Left cardiac atrium (tissue), 4 donors: Measurements from ENCODE around the gene APOBEC3H. TPM values are rescaled to one million over a fixed set of nuclear protein-coding genes. Genes with fewer than 3 reads are reported as not detected.

Experiments used
- ATAC-seq, 2 donors: fragments of 200-7000 bp; cut with Tn5 transposase; one replicate each; pipeline ENCODE4 v1.9.1; 2020; ENCODE audit warnings: mild to moderate bottlenecking in 2 of 2, moderate library complexity in 2 of 2
- DNase-seq: peaks from one replicate; pipeline ENCODE4 v3.0.0-alpha.2; 2020
- intact Hi-C, 2 donors: fragments of 100-400 bp; cut with DNase I; formaldehyde crosslinking; loops; one replicate each; pipeline versions ENCODE4 v1.14.1 to v1.15.1; 2022 to 2023
- total RNA-seq, 2 donors: library from RNA; stranded (reverse); fragmentation: NEBNext Ultra II Directional; extraction: Animal tissue kit (Norgen Biotek cat#: 25700); gene quantifications; one replicate each; pipeline ENCODE4 v1.2.1, GENCODE V29; 2021
- donor health status: DM: no; HTN: yes; CAD: no.
- donor health status: DM: no; HTN: yes; CAD: no; lungs with severe emphysema.
- donor health status: DM: yes; HTN: yes; CAD: no.
- donor health status: Dilated cardiomyopathy.

Gene APOBEC3H
- total RNA-seq, 2 donors from 2014 or later: 0.35 TPM; not detected in 1

GRCh38 chr22:39130152-39130704, 33.2 kb downstream of the APOBEC3H start:
- DNase-seq (no peak), ATAC-seq (no peak)
- intact Hi-C loops: no loop called here

DNA sequence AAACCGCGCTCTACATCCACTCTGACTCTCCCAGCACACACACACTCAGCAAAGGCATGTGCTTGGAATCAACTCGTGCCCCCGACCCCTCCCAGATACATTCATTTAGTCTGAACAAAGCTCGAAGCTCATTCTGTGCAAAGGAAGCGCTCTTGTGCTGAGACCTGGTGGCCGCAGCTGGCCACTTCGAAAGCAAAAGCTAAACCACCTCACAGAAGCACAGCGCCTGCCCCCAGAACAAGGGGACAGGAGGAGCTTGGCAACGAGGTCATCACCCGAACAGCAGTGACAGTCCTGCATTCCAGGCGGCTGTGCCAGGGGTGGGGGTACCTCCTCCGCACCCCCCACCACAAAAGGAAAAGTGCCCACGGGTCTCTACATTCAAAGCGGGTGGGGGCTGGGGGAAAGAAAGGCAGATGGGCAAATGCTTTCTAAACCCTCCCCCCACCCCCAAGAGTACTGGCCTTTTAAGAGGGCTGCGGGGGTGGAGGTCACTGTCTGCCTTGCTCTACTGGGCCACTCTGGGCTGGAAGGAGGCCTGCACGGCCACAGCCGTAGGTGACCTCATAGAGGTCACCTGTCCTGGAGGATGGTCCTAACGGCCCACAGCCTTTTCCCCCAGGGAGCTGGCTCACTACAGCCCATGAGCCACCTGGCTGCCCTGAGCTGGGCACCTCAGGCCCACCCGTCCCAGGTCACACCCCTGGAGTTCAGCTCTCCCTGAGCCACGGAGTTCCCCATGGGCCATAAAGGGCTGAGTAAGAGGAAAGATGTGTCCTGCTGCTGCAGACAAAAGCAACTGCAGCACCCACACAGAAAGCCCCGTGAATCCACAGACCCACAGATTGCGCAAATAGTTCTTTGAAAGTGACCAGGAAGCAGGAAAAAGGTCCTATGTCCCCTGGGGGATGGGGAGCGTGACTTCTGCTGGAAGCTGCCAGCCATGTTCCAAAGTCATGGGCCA, 34.1 kb downstream of the APOBEC3H start:
- peak; percentile 9 to 25 for ATAC-seq

GRCh38 chr22:39132281-39132680, 35.2 kb downstream of the APOBEC3H start:
- intact Hi-C loops: no loop called here
- ATAC-seq (no peak), DNase-seq (no peak)

More for the DNA sequence above, 34.1 kb downstream of the APOBEC3H start:
- intact Hi-C loops: no loop called here
- DNase-seq: no peak

DNA sequence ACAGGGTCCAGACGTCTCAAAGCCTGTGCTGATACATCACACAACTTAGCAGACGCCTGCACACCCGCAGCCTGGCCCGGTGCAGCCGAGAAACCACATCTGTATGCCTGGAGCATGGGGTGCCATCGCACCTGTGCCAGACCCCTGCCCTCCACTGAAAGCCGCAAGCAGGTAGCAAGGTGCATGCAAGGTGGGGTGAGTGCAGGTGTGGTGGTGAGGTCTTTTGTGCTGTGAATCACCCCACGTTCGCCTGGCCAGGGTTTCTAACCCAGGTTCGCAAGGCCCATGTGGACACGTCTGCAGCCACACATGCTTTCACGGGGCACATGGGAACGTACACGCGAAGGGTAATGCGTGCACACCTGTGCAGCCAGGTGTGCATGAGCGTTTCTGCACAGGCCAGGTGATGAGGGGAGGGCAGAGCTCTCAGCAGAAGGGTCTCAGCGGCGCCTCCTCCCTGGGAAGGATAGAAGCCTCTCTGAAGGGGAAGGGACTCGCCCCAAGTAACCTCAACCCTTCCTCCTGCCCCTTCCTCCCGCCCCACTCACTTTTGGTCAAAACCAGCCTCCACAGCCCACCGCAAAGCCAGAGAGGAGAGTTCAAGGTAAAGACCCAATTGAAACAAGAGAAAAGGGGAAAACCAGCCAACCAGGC, 36.0 kb downstream of the APOBEC3H start:
- intact Hi-C loops: no loop called here
- ATAC-seq: no peak
- no peak for DNase-seq

DNA sequence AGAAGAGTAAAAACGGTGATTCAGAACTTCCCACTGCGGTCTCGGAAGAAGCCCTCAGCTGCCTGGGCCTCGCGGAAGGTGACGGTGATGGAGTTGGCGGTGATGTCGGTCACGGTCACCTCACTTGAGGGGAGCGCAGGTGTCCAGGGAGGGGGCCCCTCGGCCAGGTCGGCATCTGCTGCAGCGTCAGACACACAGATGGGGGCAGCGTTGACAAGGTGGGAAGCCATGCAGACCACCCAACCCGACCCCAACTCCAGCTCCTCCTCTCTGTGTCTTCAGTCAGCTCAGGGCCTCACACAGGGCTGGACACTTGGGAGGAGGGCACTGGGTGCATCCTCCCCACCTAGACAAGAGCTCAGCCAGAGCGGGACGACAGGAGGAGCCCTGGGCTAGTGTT, 36.8 kb downstream of the APOBEC3H start:
- DNase-seq (no peak), ATAC-seq (no peak)
- intact Hi-C loops: no loop called here

GRCh38 chr22:39134366-39135091, 37.5 kb downstream of the APOBEC3H start:
- DNase-seq (no peak), ATAC-seq (peak in 1 of 2 donors; percentile 4)
- intact Hi-C loops: no loop called here

DNA sequence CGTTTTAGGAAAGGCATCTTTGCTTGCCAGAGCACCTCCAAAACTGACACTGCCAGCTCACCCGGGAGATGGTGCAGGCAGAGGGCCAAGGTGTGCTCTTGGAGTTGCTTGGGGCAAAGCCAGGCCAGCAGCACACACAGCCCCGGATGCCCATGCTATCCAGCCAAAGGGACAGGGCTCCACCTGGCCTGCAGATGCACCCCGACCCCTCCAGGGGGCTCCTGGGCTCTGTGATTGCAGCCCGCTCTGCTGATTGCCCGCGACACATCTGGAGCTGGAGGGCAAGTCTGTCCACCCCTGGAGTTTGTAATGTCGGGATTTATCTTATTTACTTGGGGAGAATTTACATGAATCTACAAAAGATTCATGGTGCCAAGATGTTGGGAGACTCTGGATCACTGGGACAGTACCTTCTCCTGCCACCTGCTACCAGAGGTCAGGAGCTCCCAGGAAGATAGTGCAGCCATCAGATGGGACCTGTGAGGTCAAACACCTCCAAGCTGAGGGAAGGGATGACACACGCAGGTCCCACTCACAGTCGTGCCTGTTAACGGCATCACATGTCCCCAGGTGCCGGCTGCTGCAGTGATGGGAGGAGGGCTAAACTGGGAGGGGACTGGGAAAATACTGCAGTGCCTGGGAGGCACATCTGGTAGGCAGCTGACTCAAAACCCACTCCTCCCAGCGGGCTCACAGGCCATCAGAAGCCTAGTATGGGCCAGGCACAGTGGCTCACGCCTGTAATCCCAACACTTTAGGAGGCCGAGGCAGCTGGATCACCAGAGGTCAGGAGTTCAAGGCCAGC, 38.2 kb downstream of the APOBEC3H start:
- intact Hi-C loops: no loop called here
- peak; percentile 58 to 68 for ATAC-seq

DNA sequence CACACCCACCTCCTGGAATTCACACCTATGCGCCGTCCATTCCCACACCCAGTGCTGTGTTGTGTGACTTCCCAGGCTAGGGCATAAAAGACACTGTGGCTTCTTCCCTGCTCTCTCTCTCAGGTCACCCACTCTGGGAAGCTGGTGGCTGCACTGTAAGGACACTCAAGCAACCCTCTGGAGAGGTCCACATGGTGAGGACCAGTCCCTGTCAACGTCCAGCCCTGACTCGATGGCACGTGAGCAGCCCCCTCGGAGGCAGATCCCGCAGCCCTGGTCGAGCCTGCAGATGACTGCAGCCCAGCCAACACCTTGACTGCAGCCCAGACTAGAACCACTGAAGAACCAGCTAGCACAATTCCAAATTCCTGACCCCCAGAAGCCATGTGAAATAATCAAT, 39.3 kb downstream of the APOBEC3H start:
- no peak for ATAC-seq

More for the DNA sequence above, 38.2 kb downstream of the APOBEC3H start:
- peak; percentile 50 for DNase-seq

DNA sequence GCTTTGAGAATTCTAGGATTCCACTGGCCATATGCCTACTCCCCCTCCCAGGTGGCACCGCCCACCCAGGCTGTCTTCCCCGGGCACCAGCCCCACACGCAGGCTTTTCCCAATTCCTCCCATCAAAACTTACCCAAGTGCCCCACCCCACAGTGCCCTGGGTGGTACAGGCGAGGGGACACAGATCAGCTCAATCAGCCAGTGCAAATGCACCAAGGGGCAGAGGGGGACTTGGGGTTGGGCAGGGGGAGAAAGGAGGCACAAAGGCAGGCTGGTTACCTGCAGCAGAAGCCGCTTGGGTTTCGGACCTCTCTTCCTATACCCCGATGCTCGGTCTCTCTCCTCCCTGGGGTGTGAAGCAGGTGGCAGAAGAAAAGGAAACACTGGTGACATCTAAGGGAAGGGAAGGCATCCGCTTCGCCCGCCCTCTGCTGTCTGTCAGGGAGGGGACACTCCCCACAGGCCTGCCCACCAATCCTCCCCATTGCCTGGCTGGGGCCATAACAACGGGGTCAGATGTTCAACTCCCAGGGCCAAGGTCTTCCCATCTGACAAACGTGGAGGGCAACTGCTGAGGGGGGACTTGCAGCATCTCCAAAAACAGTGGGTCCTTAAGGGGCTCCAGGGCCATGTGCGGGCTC, 41.4 kb downstream of the APOBEC3H start:
- ATAC-seq (no peak), DNase-seq (no peak)
- intact Hi-C loops: no loop called here

More for the DNA sequence above, 39.3 kb downstream of the APOBEC3H start:
- DNase-seq: no peak
- intact Hi-C loops: no loop called here

GRCh38 chr22:39139933-39140332, 42.9 kb downstream of the APOBEC3H start:
- ATAC-seq: no peak
- intact Hi-C loops: no loop called here
- DNase-seq: no peak

DNA sequence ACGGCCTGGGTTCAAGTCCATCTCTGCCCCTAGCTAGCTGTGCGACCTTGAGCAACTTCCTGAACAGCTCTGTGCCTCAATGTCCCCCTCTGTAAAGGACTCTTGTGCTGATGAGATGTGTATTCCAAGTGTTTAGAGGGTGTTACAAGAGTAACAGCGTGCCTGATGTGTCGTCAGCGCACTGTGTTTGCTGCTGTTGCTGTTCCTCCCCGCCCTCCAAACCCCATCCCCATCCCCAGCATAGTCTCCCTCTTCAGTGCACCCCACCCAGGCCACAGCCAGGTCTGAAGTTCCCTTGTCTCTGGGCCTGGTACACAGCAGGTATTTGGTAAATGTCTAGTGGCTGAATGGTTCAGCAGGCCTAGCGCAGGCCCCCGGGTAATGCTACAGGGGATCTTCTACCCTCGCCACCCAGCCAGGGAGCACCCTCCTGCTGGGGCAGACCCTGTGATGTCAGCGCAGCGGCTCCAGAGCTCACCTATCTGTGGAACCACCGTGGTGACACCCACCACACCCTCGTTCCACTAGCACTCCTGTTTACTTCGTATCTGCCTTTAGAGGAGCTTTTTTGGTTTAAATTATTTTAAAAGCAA, 45.1 kb downstream of the APOBEC3H start:
- intact Hi-C loops: no loop called here
- no peak for DNase-seq
- ATAC-seq: no peak

DNA sequence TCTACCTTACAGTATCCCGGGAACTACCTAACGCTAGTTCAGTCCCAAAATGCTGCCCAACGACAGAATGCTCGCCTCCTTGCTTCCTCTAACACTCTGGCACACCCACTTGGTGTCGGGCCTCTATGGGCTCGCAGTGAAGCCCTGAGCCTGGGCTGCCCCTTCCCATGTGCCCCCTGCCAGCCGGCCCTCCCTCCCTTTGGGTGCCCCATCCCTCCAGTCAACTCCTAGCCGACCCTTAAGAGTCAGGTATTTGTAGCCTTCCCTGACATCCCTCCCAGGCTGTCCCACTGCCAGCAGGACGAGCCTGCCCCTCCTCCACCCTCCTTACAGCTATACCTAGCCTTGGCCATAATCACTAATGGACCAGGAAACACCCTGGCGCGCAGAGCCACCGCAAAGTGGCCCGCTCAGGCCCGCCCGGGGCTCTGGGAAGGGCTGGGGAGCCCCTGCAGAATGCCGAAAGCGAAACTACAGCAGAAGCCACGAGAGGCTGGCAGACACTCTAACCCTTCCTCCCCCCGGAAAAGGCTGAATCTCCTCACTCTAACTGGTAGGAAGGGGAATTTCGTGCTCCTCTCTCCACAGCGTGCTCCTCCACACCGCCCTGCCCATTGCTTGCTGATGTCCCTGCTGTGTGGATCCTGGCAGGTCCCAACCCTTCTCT, 47.2 kb downstream of the APOBEC3H start:
- DNase-seq (no peak), ATAC-seq (peak; percentile 7 to 14)
- intact Hi-C loops: no loop called here

GRCh38 chr22:39146256-39147101, 49.4 kb downstream of the APOBEC3H start:
- ATAC-seq (no peak), DNase-seq (no peak)
- intact Hi-C loops: no loop called here

- DNase-seq (no peak), ATAC-seq (no peak)
- intact Hi-C loops: no loop called here
Observed at GRCh38 chr22:39147335-39148025, 50.4 kb downstream of the APOBEC3H start.

GRCh38 chr22:39148026-39148726, 51.1 kb downstream of the APOBEC3H start:
- ATAC-seq: no peak

More at GRCh38 chr22:39148026-39148726, 51.1 kb downstream of the APOBEC3H start:
- intact Hi-C loops: no loop called here
- no peak for DNase-seq
